ENCODE results near the gene ARSH. TPM values are rescaled to one million over a fixed set of nuclear protein-coding genes. Genes with fewer than 3 reads are reported as not detected.

The ARSH gene
- total RNA-seq, 1 donor: not detected

DNA sequence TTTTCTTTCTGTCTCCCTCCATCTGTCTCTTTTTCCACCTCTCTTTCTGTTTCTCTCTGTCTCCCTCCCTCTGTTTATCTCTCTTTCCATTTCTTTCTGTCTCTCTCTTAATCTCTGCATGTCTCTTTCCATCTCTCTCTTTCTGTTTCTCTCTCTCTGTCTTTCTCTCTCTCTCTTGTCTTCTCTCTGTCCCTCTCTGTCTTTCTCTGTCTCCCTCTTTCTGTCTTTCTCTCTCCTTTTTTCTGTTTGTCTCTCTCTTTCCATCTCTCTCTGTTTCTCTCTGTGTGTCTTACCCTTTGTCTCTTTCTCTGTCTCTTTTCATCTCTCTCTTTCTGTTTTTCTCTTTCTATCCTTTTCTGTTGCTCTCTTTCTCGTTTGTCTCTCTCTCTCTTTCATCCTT, 69.6 kb downstream of the ARSH start:
- no peak for TF ChIP-seq CTCF (IDR thresholded peaks at IDR 0.05; ENCODE audit: insufficient read depth, low read length)
- H3K4me3 ChIP-seq (ENCODE audit: low read depth, low read length): no peak overlapping the region
- DNase-seq (ENCODE audit: low read depth): no peak

GRCh38 chrX:3076416-3076991, 70.2 kb downstream of the ARSH start:
- no peak for TF ChIP-seq CTCF (IDR thresholded peaks at IDR 0.05; ENCODE audit: insufficient read depth, low read length)
- no peak for DNase-seq (ENCODE audit: low read depth)
- no peak overlapping the region for H3K4me3 ChIP-seq (ENCODE audit: low read depth, low read length)

Small RNAs within 50 kb of the gene (small RNA-seq; reads per million reads assigned to genes)
- gene RN7SL578P: not detected

Other genes with a start within 250 kb of the ARSH start
- gene GYG2, start 177.6 kb upstream of the ARSH start, total RNA-seq (ENCODE audit: low replicate concordance): 1.1 and 4.3 TPM in 2 replicates
- 6.5 and 12.0 TPM in 2 replicates for gene ARSD, start 77.2 kb upstream of the ARSH start, total RNA-seq (ENCODE audit: low replicate concordance)
- not detected in 2 replicates for gene ARSF, start 34.9 kb downstream of the ARSH start, total RNA-seq (ENCODE audit: low replicate concordance)